GM21737 (cell line): ENCODE measurements around the gene ARL6IP6.
"Not testable (repeated sequence)": the region's sequence is repeated elsewhere in the genome, so short reads cannot be mapped to it uniquely, and the experiment has no call there.

ENCODE experiments used
- ATAC-seq: cut with Tn5 transposase; IDR thresholded peaks from one replicate; pipeline ENCODE4 v1.9.1; 2021; ENCODE audit warnings: mild to moderate bottlenecking, moderate library complexity; ENCODE audit not compliant: unreplicated experiment

The ARL6IP6 gene

GRCh38 chr2:152720794-152721193 is 2.4 kb downstream of the ARL6IP6 start:
- no peak for ATAC-seq

GRCh38 chr2:152722639-152723038 is 4.2 kb downstream of the ARL6IP6 start:
- not testable (repeated sequence) for ATAC-seq

- ATAC-seq: no peak
Measured at GRCh38 chr2:152723918-152724317, 5.5 kb downstream of the ARL6IP6 start.

GRCh38 chr2:152729844-152730243 is 11.4 kb downstream of the ARL6IP6 start:
- ATAC-seq: no peak

- ATAC-seq: peak; percentile 91
Measured at GRCh38 chr2:152730591-152731333, 12.3 kb downstream of the ARL6IP6 start.

DNA sequence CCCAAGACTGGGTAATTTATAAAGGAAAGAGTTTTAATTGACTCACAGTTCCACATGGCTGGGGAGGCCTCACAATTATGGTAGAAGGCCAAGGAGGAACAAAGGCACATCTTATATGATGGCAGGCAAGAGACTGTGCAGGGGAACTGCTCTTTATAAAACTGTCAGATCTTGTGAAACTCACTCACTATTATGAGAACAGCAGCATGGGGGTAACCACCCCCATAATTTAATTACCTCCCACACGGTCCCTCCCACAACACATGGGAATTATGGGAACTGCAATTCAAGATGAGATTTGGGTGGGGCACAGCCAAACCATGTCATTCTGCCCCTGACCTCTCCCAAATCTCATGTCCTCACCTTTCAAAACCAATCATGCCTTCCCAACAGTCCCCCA is 19.1 kb downstream of the ARL6IP6 start:
- not testable (repeated sequence) for ATAC-seq

GRCh38 chr2:152738438-152738837 is 20.0 kb downstream of the ARL6IP6 start:
- ATAC-seq: no peak

GRCh38 chr2:152739705-152740104 is 21.3 kb downstream of the ARL6IP6 start:
- not testable (repeated sequence) for ATAC-seq

GRCh38 chr2:152740743-152741328 is 22.4 kb downstream of the ARL6IP6 start:
- ATAC-seq: peak; percentile 84

DNA sequence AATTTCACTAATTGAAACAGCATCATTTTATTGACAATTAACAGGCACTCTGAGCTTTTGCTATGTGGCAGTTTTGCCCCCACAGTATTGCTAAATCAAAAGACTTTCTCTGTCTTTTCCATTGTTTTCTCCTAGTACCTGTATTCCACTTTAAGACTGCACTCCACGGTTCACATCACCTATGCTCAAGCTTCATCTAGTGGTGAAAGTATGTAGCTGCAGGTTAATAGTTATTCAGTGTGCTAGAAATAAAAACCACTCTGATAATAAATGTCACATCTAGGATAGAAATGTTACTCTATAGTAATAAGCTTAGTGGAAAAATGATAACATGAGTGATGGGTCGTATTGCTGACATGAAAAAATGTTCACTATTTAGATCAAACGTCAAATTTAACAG is 24.6 kb downstream of the ARL6IP6 start:
- no peak for ATAC-seq

DNA sequence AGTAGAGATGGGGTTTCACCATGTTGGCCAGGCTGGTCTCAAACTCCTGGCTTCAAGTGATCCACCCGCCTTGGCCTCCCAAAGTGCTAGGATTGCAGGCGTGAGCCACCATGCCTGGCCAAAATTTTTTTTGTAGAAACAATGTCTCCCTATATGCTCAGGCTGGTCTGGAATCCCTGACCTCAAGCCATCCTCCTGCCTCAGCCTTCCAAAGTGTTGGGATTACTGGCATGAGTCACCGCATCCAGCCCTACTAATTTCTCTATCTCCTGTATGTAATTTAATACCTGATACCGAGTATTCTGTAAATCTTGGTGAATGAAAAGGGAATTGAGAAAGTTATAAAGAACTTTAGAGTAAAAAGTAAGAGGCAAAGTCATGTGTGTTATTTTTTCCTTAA is 29.3 kb downstream of the ARL6IP6 start:
- ATAC-seq: not testable (repeated sequence)

- ATAC-seq: no peak
Measured at GRCh38 chr2:152755029-152755428, 36.6 kb downstream of the ARL6IP6 start.

- ATAC-seq: no peak
Measured at GRCh38 chr2:152759290-152760072, 41.1 kb downstream of the ARL6IP6 start.

GRCh38 chr2:152761214-152761613 is 42.8 kb downstream of the ARL6IP6 start:
- no peak for ATAC-seq

DNA sequence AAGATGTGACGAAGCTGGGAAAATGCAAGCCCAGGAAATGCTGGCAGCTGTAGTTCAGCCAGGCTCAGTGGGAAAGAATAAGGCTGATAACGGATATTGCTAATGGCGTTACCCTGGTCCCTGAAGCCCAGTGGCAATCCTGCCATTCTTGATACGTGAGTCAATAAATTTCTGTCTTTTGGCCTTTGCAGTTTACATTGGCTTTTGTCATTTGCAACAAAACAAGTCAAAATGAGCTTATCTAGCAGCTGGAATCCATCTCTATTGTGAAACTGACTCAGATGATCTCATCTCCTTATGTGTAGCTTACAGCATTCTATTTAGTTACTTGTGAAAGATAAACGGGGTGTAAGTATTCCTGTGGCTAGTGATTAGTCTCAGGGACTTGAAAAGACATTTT is 43.8 kb downstream of the ARL6IP6 start:
- no peak for ATAC-seq

DNA sequence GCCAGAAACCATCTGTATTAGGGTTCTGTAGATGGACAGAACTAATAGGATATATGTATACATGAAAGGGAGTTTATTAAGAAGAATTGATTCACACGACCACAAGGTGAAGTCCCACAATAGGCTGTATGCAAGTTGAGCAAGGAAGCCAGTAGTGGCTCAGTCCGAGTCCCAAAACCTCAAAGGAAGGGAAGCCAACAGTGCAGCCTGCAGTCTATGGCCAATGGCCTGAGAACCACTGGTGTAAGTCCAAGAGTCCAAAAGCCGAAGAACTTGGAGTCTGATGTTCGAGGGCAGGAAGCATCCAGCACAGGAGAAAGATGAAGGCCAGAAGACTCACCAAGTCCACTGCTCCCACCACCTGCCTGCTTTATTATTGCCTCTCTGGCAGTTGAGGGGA is 44.8 kb downstream of the ARL6IP6 start:
- not testable (repeated sequence) for ATAC-seq

GRCh38 chr2:152763651-152764050 is 45.2 kb downstream of the ARL6IP6 start:
- ATAC-seq: no peak

GRCh38 chr2:152766928-152767327 is 48.5 kb downstream of the ARL6IP6 start:
- no peak for ATAC-seq

DNA sequence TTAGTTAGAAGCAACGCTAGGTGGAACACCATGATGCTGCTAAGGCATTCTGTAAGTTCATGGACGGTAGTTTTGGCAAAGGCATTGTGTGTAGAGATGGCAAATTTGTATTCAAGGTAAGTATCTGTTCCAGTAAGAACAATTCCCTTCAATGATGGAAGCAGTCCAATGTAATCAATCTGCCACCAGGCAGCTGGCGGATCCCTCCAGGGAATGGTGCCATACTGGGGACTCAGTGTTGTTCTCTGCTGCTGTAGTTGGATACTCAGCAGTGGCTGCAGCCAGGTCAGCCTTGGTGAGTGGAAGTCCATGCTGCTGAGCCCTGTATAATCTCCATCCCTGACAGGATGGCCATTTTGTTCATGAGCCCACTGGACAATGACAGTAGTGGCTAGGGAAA is 62.8 kb downstream of the ARL6IP6 start:
- no peak for ATAC-seq

- ATAC-seq: no peak
Measured at GRCh38 chr2:152782171-152782570, 63.8 kb downstream of the ARL6IP6 start.

GRCh38 chr2:152790883-152791282 is 72.5 kb downstream of the ARL6IP6 start:
- ATAC-seq: no peak

GRCh38 chr2:152791979-152792378 is 73.6 kb downstream of the ARL6IP6 start:
- no peak for ATAC-seq
